Tibial nerve (tissue), 4 donors: Measurements from ENCODE around the gene EIF5A. TPM values are rescaled to one million over a fixed set of nuclear protein-coding genes. Genes with fewer than 3 reads are reported as not detected.
A peak's percentile ranks its signal among the peaks of the same experiment; 100 is the strongest.

Source experiments
- DNase-seq, 2 donors: peaks; one replicate each; pipeline ENCODE4 v3.0.0-alpha.2; 2019; ENCODE audit warnings: low spot score in 2 of 2
- H3K27ac ChIP-seq, 4 donors: fragments of 200-600 bp; sonication (generic) in 3 of 4; one replicate each; pipeline ENCODE4 v1.5.1; 2017 to 2019; ENCODE audit warnings: mild to moderate bottlenecking in 1 of 4
- H3K27me3 ChIP-seq, 2 donors: fragments of 200-600 bp; sonication (generic) in 1 of 2; one replicate each; pipeline versions ENCODE4 v1.5.1 to v1.6.0; 2017 to 2019
- H3K36me3 ChIP-seq, 3 donors: fragments of 200-600 bp; sonication (generic); one replicate each; pipeline ENCODE4 v1.5.1; 2018 to 2019
- H3K4me1 ChIP-seq, 4 donors: fragments of 200-600 bp; sonication (generic) in 3 of 4; one replicate each; pipeline ENCODE4 v1.5.1; 2017 to 2019
- H3K4me3 ChIP-seq, 4 donors: fragments of 200-600 bp; sonication (generic) in 3 of 4; one replicate each; pipeline ENCODE4 v1.5.1; 2017 to 2019; ENCODE audit warnings: mild to moderate bottlenecking in 1 of 4, moderate library complexity in 1 of 4
- H3K9me3 ChIP-seq, 4 donors: fragments of 200-600 bp; sonication (generic) in 3 of 4; one replicate each; pipeline ENCODE4 v1.5.1; 2017 to 2019
- EP300 ChIP-seq, 2 donors: sonication (generic); formaldehyde crosslinking; IDR thresholded peaks; one replicate each; pipeline ENCODE4 v1.6.1; 2017; ENCODE audit warnings: antibody characterized with exemption in 2 of 2, mild to moderate bottlenecking in 1 of 2
- POLR2A ChIP-seq, 2 donors: fragments of 450-650 bp; IDR thresholded peaks; one replicate each; pipeline ENCODE4 v1.6.1; 2017; ENCODE audit warnings: antibody characterized with exemption in 2 of 2, mild to moderate bottlenecking in 2 of 2, moderate library complexity in 2 of 2
- WGBS, 2 donors: methylation state at CpG; one replicate each; pipeline ENCODE4 v1.1.5; 2018; 5-methylcytosine and 5-hydroxymethylcytosine counted together
- total RNA-seq, 4 donors: library from RNA; depleted of rRNA; stranded (reverse); fragments of >200 nt; gene quantifications; one replicate each; pipeline ENCODE4 v1.1.0, GENCODE V29; 2016
- TF ChIP-seq, protein P1 (sequence below), 5 experiments: fragments of 200-600 bp in 3 of 5; fragments of 450-650 bp in 2 of 5; sonication (generic) in 3 of 5; IDR thresholded peaks; one replicate each; pipeline ENCODE4 v1.5.1; 2016 to 2019; ENCODE audit warnings: antibody characterized with exemption in 5 of 5, mild to moderate bottlenecking in 3 of 5, moderate library complexity in 2 of 5

Gene EIF5A
- total RNA-seq, 4 donors from 2014 or later: 106 to 278 (median 132) TPM

GRCh38 chr17:7347630-7348477, 40.4 kb downstream of the EIF5A start:
- no peak for DNase-seq
- Histone ChIP-seq H3K4me3 (no peak overlapping the region), H3K27ac (peak overlapping the region in 1 of 4 donors; percentile 96), H3K27me3 (no peaks in the 10 kb centered on the region), H3K36me3 (no peaks in the 10 kb centered on the region), H3K4me1 (peaks cover 0 to 48% (median 22%) of the 10 kb centered on the region in 4 donors), H3K9me3 (no peaks in the 10 kb centered on the region)
- TF ChIP-seq POLR2A (IDR thresholded peaks at IDR 0.05) (no peak), EP300 (IDR thresholded peaks at IDR 0.05) (no peak)
- TF ChIP-seq, protein P1, sequence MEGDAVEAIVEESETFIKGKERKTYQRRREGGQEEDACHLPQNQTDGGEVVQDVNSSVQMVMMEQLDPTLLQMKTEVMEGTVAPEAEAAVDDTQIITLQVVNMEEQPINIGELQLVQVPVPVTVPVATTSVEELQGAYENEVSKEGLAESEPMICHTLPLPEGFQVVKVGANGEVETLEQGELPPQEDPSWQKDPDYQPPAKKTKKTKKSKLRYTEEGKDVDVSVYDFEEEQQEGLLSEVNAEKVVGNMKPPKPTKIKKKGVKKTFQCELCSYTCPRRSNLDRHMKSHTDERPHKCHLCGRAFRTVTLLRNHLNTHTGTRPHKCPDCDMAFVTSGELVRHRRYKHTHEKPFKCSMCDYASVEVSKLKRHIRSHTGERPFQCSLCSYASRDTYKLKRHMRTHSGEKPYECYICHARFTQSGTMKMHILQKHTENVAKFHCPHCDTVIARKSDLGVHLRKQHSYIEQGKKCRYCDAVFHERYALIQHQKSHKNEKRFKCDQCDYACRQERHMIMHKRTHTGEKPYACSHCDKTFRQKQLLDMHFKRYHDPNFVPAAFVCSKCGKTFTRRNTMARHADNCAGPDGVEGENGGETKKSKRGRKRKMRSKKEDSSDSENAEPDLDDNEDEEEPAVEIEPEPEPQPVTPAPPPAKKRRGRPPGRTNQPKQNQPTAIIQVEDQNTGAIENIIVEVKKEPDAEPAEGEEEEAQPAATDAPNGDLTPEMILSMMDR (IDR thresholded peaks at IDR 0.05): no peak
- WGBS, 2 donors: 61 to 65% methylated on average over 15 to 18 of the region's 19 CpGs

- Histone ChIP-seq H3K27ac (peak overlapping the region in 3 of 4 donors; percentile 96 to 100 (median 96)), H3K27me3 (no peaks in the 10 kb centered on the region), H3K9me3 (no peaks in the 10 kb centered on the region), H3K36me3 (no peaks in the 10 kb centered on the region), H3K4me3 (no peak overlapping the region), H3K4me1 (peaks cover 0 to 56% (median 30%) of the 10 kb centered on the region in 4 donors)
- WGBS, 2 donors: 55 to 61% methylated on average over 19 of the region's 19 CpGs
- TF ChIP-seq POLR2A (IDR thresholded peaks at IDR 0.05) (no peak), EP300 (IDR thresholded peaks at IDR 0.05) (no peak)
- TF ChIP-seq, protein P1 (IDR thresholded peaks at IDR 0.05): no peak
- DNase-seq: no peak
These were observed 41.2 kb downstream of the EIF5A start for GRCh38 chr17:7348478-7349242.

GRCh38 chr17:7351665-7352502, 44.5 kb downstream of the EIF5A start, which contains the start of gene KCTD11:
Gene KCTD11 (plus strand): TSS chr17:7352162.
- H3K4me1 ChIP-seq: peaks cover 0 to 79% (median 44%) of the 10 kb centered on the region in 4 donors
- WGBS, 2 donors: 1% methylated on average over 39 to 49 of the region's 91 CpGs
- H3K27me3 ChIP-seq: no peaks in the 10 kb centered on the region
- H3K27ac ChIP-seq: peak within 1 kb of the TSS; percentile 91 to 100 (median 96)
- H3K9me3 ChIP-seq: no peaks in the 10 kb centered on the region
- DNase-seq: peak; percentile 85 to 88
- H3K4me3 ChIP-seq: peak within 1 kb of the TSS; percentile 71 to 95 (median 76)
- TF ChIP-seq EP300 (IDR thresholded peaks at IDR 0.05) (peak in 1 of 2 donors; percentile 76), POLR2A (IDR thresholded peaks at IDR 0.05) (peak; percentile 2 to 49)
- TF ChIP-seq, protein P1 (IDR thresholded peaks at IDR 0.05): peak in 3 of 5 experiments; percentile 29 to 61 (median 56)
- no peaks in the 10 kb centered on the region for H3K36me3 ChIP-seq

GRCh38 chr17:7352503-7352889, 45.1 kb downstream of the EIF5A start:
- H3K27ac ChIP-seq: peak overlapping the region; percentile 91 to 100 (median 96)
- no peak for TF ChIP-seq EP300 (IDR thresholded peaks at IDR 0.05)
- TF ChIP-seq, protein P1 (IDR thresholded peaks at IDR 0.05): peak in 2 of 5 experiments; percentile 27 to 41
- H3K36me3 ChIP-seq: no peaks in the 10 kb centered on the region
- DNase-seq: no peak
- H3K4me3 ChIP-seq: peak overlapping the region; percentile 71 to 95 (median 76)
- no peaks in the 10 kb centered on the region for H3K9me3 ChIP-seq
- 20 to 24% methylated on average over 10 of the region's 10 CpGs for WGBS, 2 donors
- no peaks in the 10 kb centered on the region for H3K27me3 ChIP-seq
- peaks cover 0 to 82% (median 47%) of the 10 kb centered on the region in 4 donors for H3K4me1 ChIP-seq
